ENCODE data around the gene ZNF710.

The ZNF710 gene

GRCh38 chr15:90086868-90087268 is 85.7 kb downstream of the ZNF710 start:
- Histone ChIP-seq H3K4me3 (replicated peaks; ENCODE audit: insufficient read depth, low read length) (no peak overlapping the region), H3K27ac (replicated peaks) (no peak overlapping the region), H3K27me3 (ENCODE audit: insufficient read depth, poor library complexity, severe bottlenecking) (no peaks in the 10 kb centered on the region)
- TF ChIP-seq SPI1 (IDR thresholded peaks at IDR 0.05; ENCODE audit: borderline replicate concordance, low read depth), result no peak
- no peak for TF ChIP-seq GABPA (IDR thresholded peaks at IDR 0.05; ENCODE audit: low read depth)
- no peak for TF ChIP-seq REST (IDR thresholded peaks at IDR 0.05; ENCODE audit: insufficient replicate concordance, low read depth)
- peak; percentile 74 for TF ChIP-seq CTCF (IDR thresholded peaks at IDR 0.05; ENCODE audit: insufficient read depth, low read length)
- TF ChIP-seq POLR2AphosphoS5 (IDR thresholded peaks at IDR 0.05; ENCODE audit: low read depth), result no peak
- DNase-seq (ENCODE audit: low read depth in 1 of 2, low spot score in 1 of 2), result peak in 1 of 2 experiments; percentile 67

- H3K27ac ChIP-seq (replicated peaks), result no peak overlapping the region
- H3K4me3 ChIP-seq (replicated peaks; ENCODE audit: insufficient read depth, low read length), result no peak overlapping the region
- no peaks in the 10 kb centered on the region for H3K27me3 ChIP-seq (ENCODE audit: insufficient read depth, poor library complexity, severe bottlenecking)
- TF ChIP-seq POLR2AphosphoS5 (IDR thresholded peaks at IDR 0.05; ENCODE audit: low read depth) (no peak), CTCF (IDR thresholded peaks at IDR 0.05; ENCODE audit: insufficient read depth, low read length) (peak; percentile 19), REST (IDR thresholded peaks at IDR 0.05; ENCODE audit: insufficient replicate concordance, low read depth) (no peak), GABPA (IDR thresholded peaks at IDR 0.05; ENCODE audit: low read depth) (no peak)
- DNase-seq (ENCODE audit: low read depth in 1 of 2, low spot score in 1 of 2), result peak; percentile 35 to 45
Measured at GRCh38 chr15:90087454-90088154, 86.5 kb downstream of the ZNF710 start.

GRCh38 chr15:90090226-90090848 is 89.2 kb downstream of the ZNF710 start:
- TF ChIP-seq SPI1 (IDR thresholded peaks at IDR 0.05; ENCODE audit: borderline replicate concordance, low read depth), result no peak
- no peak for TF ChIP-seq REST (IDR thresholded peaks at IDR 0.05; ENCODE audit: insufficient replicate concordance, low read depth)
- TF ChIP-seq POLR2AphosphoS5 (IDR thresholded peaks at IDR 0.05; ENCODE audit: low read depth), result no peak
- no peaks in the 10 kb centered on the region for H3K27me3 ChIP-seq (ENCODE audit: insufficient read depth, poor library complexity, severe bottlenecking)

More at GRCh38 chr15:90090226-90090848, 89.2 kb downstream of the ZNF710 start:
- Histone ChIP-seq H3K4me3 (replicated peaks; ENCODE audit: insufficient read depth, low read length) (no peak overlapping the region), H3K27ac (replicated peaks) (no peak overlapping the region)
- DNase-seq (ENCODE audit: low read depth in 1 of 2, low spot score in 1 of 2), result no peak

Data from HL-60 (cell line).